ENCODE results near the gene STARD8.

DNA sequence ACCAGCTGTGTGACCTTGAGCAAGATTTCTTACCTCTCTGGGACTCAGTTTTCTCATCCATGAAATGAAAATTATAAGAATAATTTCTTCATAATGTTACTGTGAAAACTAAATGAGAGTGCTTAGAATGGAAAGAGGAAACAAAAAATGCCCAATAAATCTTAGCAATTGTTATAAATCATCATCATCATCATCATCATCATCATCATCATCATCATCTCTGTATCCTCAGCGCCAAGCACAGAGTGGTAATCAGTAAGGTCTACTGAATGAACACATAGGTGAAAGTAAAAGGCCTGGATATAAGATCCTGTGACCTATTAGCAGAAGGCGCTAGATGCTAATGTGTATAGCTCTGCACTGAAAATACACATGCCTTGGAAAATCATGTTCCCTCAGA is 6.8 kb upstream of the STARD8 start:
- TF ChIP-seq, protein P1, sequence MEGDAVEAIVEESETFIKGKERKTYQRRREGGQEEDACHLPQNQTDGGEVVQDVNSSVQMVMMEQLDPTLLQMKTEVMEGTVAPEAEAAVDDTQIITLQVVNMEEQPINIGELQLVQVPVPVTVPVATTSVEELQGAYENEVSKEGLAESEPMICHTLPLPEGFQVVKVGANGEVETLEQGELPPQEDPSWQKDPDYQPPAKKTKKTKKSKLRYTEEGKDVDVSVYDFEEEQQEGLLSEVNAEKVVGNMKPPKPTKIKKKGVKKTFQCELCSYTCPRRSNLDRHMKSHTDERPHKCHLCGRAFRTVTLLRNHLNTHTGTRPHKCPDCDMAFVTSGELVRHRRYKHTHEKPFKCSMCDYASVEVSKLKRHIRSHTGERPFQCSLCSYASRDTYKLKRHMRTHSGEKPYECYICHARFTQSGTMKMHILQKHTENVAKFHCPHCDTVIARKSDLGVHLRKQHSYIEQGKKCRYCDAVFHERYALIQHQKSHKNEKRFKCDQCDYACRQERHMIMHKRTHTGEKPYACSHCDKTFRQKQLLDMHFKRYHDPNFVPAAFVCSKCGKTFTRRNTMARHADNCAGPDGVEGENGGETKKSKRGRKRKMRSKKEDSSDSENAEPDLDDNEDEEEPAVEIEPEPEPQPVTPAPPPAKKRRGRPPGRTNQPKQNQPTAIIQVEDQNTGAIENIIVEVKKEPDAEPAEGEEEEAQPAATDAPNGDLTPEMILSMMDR (IDR thresholded peaks at IDR 0.05; ENCODE audit: low read depth, low read length) = no peak
- TF ChIP-seq, protein P2, sequence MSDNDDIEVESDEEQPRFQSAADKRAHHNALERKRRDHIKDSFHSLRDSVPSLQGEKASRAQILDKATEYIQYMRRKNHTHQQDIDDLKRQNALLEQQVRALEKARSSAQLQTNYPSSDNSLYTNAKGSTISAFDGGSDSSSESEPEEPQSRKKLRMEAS (IDR thresholded peaks at IDR 0.05; ENCODE audit: low read depth, low read length) = no peak
